ENCODE results near the gene MAP2K6.

DNA sequence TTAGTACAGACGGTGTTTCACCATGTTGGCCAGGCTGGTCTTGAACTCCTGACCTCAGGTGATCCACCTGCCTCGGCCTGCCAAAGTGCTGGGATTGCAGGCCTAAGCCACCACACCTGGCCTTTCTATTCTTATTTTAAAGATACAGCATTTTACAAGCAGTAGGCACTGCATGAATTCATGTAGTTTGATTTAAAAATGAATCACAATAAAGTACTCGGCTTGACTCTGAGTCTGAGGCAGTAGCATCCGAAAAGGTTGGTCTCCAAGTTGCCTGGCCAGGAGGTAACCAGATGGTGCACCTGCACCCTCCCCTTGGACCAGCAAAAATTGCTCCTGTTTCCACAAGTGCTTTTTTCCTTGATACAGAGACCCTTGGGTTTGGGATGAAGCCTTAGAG lies 35.6 kb downstream of the MAP2K6 start:
- TF ChIP-seq, protein P1, sequence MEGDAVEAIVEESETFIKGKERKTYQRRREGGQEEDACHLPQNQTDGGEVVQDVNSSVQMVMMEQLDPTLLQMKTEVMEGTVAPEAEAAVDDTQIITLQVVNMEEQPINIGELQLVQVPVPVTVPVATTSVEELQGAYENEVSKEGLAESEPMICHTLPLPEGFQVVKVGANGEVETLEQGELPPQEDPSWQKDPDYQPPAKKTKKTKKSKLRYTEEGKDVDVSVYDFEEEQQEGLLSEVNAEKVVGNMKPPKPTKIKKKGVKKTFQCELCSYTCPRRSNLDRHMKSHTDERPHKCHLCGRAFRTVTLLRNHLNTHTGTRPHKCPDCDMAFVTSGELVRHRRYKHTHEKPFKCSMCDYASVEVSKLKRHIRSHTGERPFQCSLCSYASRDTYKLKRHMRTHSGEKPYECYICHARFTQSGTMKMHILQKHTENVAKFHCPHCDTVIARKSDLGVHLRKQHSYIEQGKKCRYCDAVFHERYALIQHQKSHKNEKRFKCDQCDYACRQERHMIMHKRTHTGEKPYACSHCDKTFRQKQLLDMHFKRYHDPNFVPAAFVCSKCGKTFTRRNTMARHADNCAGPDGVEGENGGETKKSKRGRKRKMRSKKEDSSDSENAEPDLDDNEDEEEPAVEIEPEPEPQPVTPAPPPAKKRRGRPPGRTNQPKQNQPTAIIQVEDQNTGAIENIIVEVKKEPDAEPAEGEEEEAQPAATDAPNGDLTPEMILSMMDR (IDR thresholded peaks at IDR 0.05), result no peak
- TF ChIP-seq POLR2A (IDR thresholded peaks at IDR 0.05), result no peak
